Measurements from ENCODE around the gene HSPA9. TPM values are rescaled to one million over a fixed set of nuclear protein-coding genes. Genes with fewer than 3 reads are reported as not detected.
"Not testable (repeated sequence)": the region's sequence is repeated elsewhere in the genome, so short reads cannot be mapped to it uniquely, and the experiment has no call there.

HSPA9 gene
- total and polyA plus RNA-seq, 7 donors = 289 to 718 (median 483) TPM

- no peaks in the 10 kb centered on the region for H3K9me3 ChIP-seq
- TF ChIP-seq, protein P1, sequence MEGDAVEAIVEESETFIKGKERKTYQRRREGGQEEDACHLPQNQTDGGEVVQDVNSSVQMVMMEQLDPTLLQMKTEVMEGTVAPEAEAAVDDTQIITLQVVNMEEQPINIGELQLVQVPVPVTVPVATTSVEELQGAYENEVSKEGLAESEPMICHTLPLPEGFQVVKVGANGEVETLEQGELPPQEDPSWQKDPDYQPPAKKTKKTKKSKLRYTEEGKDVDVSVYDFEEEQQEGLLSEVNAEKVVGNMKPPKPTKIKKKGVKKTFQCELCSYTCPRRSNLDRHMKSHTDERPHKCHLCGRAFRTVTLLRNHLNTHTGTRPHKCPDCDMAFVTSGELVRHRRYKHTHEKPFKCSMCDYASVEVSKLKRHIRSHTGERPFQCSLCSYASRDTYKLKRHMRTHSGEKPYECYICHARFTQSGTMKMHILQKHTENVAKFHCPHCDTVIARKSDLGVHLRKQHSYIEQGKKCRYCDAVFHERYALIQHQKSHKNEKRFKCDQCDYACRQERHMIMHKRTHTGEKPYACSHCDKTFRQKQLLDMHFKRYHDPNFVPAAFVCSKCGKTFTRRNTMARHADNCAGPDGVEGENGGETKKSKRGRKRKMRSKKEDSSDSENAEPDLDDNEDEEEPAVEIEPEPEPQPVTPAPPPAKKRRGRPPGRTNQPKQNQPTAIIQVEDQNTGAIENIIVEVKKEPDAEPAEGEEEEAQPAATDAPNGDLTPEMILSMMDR (IDR thresholded peaks at IDR 0.05) = no peak
- no peaks in the 10 kb centered on the region for H3K27me3 ChIP-seq (ENCODE audit: insufficient read depth in 3 of 3, low read length in 2 of 3)
- intact Hi-C loops (cut with DNase I) = no loop called here
- peaks cover 7% of the 10 kb centered on the region for H3K4me1 ChIP-seq
- DNase-seq = no peak
- peaks cover 7 to 63% of the 10 kb centered on the region in 2 donors for H3K36me3 ChIP-seq (ENCODE audit: insufficient read depth in 1 of 2, low read depth in 1 of 2)
- H3K27ac ChIP-seq = no peak overlapping the region
- no peak for ATAC-seq
- H3K4me3 ChIP-seq = no peak overlapping the region
- WGBS, 3 donors = 94 to 98% (median 96%) methylated on average over 4 of the region's 4 CpGs
These were observed 57.8 kb downstream of the HSPA9 start for GRCh38 chr5:138517437-138517836.

DNA sequence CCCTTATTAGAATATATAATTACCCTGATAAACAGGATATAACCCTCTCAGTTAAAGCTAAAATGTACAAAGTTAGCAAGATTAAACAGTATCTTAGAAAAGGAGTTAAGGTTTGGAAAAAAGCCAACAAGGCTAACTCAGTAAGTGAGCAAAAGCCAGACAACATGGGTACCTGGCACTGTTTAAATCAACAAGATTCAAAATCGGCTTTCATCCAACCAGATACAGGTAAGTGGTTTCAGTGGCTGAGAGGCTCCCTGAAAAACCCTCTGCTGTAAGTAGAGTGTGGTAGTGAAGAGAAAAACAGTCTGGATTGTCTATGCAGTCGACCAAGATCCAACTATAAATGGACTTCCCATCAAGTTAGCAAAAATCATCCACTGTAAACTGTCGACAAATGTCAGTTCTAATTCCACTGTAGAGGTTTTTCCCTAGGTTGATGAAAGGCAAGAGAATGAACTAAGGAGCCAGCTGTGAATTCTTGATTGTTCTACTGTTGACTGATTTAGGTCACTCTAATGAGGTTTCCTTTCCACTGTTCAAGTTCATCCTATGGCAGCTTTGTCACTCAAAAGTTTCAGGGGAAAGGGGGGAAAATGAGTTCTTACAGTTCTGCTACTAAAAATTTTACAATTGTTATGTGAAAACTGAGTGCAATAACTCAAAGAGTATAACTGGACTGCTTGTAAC, 59.5 kb downstream of the HSPA9 start:
- no peak for DNase-seq
- no peaks in the 10 kb centered on the region for H3K9me3 ChIP-seq
- WGBS, 3 donors = 90 to 93% (median 93%) methylated on average over 3 of the region's 3 CpGs
- H3K27me3 ChIP-seq (ENCODE audit: insufficient read depth in 3 of 3, low read length in 2 of 3) = no peaks in the 10 kb centered on the region
- intact Hi-C loops (cut with DNase I) = no loop called here
- H3K4me1 ChIP-seq = peaks cover 7% of the 10 kb centered on the region
- TF ChIP-seq, protein P1 (IDR thresholded peaks at IDR 0.05) = no peak
- H3K36me3 ChIP-seq (ENCODE audit: insufficient read depth in 1 of 2, low read depth in 1 of 2) = peaks cover 11 to 80% of the 10 kb centered on the region in 2 donors
- H3K4me3 ChIP-seq = no peak overlapping the region
- ATAC-seq = no peak
- no peak overlapping the region for H3K27ac ChIP-seq

DNA sequence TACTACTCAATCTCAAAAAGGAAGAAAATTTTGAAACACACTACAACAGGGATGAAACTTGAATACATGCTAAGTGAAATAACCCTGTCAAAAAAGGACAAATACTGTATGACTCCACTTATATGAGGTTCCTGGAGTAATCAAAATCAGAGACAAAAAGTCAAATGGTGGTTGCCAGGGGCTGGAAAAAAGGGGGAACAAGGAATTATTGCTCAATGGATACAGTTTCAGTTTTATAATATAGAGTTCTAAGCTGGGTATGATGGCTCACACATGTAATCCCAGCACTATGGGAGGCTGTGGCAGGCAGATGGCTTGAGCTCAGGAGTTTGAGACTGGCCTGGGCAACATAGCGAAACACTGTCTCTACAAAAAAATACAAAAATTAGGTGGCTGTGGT, 61.2 kb downstream of the HSPA9 start:
- 96 to 100% (median 98%) methylated on average over 1 of the region's 1 CpG for WGBS, 3 donors
- intact Hi-C loops (cut with DNase I) = no loop called here

GRCh38 chr5:138508958-138509357, 66.2 kb downstream of the HSPA9 start:
- WGBS, 3 donors = 67 to 77% (median 71%) methylated on average over 3 of the region's 3 CpGs
- intact Hi-C loops (cut with DNase I) = no loop called here
- Histone ChIP-seq H3K4me1 (peaks cover 8% of the 10 kb centered on the region), H3K27ac (no peak overlapping the region), H3K4me3 (no peak overlapping the region), H3K9me3 (no peaks in the 10 kb centered on the region), H3K36me3 (ENCODE audit: insufficient read depth in 1 of 2, low read depth in 1 of 2) (peaks cover 4 to 82% of the 10 kb centered on the region in 2 donors), H3K27me3 (ENCODE audit: insufficient read depth in 3 of 3, low read length in 2 of 3) (no peaks in the 10 kb centered on the region)
- ATAC-seq (no peak), DNase-seq (no peak)
- TF ChIP-seq, protein P1 (IDR thresholded peaks at IDR 0.05) = no peak

More for the DNA sequence above, 61.2 kb downstream of the HSPA9 start:
- Histone ChIP-seq H3K4me1 (peaks cover 4% of the 10 kb centered on the region), H3K36me3 (ENCODE audit: insufficient read depth in 1 of 2, low read depth in 1 of 2) (peaks cover 11 to 97% of the 10 kb centered on the region in 2 donors), H3K27me3 (ENCODE audit: insufficient read depth in 3 of 3, low read length in 2 of 3) (no peaks in the 10 kb centered on the region), H3K27ac (no peak overlapping the region), H3K4me3 (no peak overlapping the region), H3K9me3 (no peaks in the 10 kb centered on the region)
- DNase-seq = no peak
- no peak for ATAC-seq
- TF ChIP-seq, protein P1 (IDR thresholded peaks at IDR 0.05) = no peak

GRCh38 chr5:138507485-138507884, 67.7 kb downstream of the HSPA9 start:
- peak in 1 of 4 donors; percentile 23 for ATAC-seq
- H3K27ac ChIP-seq; DNase-seq; intact Hi-C loops (cut with DNase I); H3K4me3 ChIP-seq; H3K9me3 ChIP-seq; H3K4me1 ChIP-seq; H3K27me3 ChIP-seq (ENCODE audit: insufficient read depth in 3 of 3, low read length in 2 of 3): not testable (repeated sequence)
- 88 to 95% (median 90%) methylated on average over 8 of the region's 8 CpGs for WGBS, 3 donors
- peaks cover 4 to 67% of the 10 kb centered on the region in 2 donors for H3K36me3 ChIP-seq (ENCODE audit: insufficient read depth in 1 of 2, low read depth in 1 of 2)
